ENCODE measurements around the gene SBF2.
A peak's percentile ranks its signal among the peaks of the same experiment; 100 is the strongest.
"Not testable (repeated sequence)": the region's sequence is repeated elsewhere in the genome, so short reads cannot be mapped to it uniquely, and the experiment has no call there.

SBF2 gene

DNA sequence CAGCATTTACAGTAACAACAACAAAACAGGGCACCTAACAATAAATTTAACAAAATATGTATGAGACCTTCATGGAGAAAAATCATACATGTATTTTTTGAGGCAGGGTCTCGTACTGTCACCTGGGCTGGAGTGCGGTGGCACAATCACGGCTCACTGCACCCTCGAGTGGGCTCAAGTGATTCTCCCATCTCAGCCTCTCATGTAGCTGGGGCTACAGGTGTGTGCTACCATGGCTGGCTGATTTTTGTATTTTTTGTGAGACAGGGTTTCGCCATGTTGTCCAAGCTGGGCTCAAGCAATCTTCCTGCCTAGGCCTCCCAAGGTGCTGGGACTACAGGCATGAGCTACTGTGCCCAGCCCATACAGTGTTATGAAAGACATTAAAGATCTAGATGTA, 352.0 kb downstream of the SBF2 start:
- peak; percentile 3 for DNase-seq

DNA sequence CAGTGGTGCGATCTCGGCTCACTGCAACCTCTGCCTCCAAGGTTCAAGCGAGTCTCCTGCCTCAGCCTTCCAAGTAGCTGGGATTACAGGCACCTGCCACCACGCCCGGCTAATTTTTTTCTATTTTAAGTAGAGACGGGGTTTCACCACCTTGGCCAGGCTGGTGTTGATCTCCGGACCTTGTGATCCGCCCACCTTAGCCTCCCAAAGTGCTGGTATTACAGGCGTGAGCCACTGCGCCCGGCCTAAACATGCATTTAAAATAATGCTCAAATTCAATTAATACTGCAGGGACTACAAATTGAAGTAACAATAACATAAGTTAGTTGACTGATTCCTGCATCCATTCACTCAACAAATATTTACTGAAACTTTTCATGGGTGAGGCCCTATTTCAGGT, 354.9 kb downstream of the SBF2 start:
- DNase-seq = not testable (repeated sequence)

DNA sequence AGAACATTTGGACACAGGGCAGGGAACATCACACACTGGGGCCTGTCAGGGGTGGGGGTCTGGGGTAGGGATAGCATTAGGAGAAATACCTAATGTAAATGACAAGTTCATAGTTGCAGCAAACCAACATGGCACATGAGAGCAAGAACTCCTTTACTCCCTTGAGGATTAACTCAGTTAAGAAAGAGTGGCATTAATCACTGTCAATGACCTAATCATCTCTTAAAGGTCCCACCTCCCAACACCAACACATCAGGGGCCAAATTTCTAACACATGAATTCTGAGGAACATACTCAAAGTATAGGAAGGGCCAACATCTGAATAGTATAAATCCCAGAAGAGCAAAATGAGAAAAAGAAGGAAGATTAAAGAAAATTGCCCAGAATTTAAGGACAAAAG, 357.3 kb downstream of the SBF2 start:
- no peak for DNase-seq

DNA sequence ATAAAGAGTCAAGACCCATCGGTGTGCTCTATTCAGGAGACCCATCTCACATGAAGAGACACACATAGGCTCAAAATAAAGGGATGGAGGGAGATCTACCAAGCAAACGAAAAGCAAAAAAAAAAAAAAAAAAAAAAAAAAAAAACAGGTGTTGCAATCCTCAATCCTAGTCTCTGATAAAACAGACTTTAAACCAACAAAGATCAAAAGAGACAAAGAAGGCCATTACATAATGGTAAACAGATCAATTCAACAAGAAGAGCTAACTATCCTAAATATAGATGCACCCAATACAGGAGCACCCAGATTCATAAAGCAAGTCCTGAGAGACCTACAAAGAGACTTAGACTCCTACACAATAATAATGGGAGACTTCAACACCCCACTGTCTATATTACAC, 361.2 kb downstream of the SBF2 start:
- not testable (repeated sequence) for DNase-seq

DNA sequence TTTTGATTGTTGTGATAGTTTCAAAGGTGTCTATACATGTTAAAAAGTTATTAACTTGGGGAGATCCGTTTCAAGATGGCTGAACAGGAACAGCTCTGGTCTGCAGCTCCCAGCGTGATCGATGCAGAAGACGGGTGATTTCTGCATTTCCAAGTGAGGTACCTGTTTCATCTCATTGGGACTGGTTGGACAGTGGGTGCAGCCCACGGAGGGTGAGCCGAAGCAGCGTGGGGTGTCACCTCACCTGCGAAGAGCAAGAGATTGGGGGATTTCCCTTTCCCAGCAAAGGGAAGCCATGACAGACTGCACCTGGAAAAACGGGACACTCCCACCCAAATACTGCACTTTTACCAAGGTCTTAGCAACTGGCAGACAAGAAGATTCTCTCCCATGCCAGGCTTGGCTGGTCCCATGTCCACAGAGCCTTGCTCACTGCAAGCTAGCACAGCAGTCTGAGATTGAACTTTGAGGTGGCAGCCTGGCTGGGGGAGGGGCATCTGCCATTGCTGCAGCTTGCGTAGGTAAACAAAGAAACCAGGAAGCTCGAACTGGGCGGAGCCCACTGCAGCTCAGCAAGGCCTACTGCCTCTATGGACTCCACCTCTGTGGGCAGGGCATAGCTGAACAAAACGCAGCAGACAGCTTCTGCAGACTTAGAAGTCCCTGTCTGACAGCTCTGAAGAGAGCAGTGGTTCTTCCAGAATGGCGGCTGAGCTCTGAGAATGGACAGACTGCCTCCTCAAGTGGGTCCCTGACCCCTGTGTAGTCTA, 363.3 kb downstream of the SBF2 start:
- not testable (repeated sequence) for DNase-seq

DNA sequence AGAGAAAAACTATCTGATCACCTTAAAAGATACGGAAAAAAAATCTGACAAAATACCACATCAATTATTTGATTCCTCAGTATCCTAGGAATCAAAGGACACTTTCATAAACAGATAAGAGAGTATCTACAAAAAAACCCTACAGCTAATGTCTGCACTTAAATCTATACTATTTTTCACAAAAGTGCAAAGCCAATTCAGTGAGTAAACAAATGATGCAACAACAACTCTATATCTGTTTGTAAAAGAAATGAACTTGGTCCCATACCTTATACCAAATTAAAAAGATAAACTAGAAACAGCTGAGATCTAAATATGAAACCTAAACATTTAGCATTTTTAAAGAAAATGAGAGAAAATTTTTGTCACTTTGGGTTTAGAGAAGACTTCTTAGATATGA, 366.3 kb downstream of the SBF2 start:
- no peak for DNase-seq

DNA sequence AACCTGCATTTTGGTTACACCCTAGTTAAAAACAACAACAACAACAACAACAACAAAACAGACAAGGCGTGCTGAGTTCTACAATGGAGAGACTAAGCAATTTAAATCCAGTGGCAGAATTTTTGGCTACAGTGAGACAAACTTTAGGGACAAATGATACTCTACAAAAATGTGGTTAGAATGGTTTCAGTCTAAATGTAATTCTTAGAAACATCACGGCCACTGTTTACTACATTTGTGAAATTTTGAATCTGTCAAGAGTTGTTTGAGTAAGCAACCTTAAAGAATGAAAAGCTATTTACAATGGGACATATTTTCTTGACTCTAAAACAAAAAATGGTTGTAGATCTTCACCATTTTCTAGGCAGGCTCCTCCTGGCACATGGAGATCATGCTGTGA, 370.7 kb downstream of the SBF2 start:
- DNase-seq = no peak

DNA sequence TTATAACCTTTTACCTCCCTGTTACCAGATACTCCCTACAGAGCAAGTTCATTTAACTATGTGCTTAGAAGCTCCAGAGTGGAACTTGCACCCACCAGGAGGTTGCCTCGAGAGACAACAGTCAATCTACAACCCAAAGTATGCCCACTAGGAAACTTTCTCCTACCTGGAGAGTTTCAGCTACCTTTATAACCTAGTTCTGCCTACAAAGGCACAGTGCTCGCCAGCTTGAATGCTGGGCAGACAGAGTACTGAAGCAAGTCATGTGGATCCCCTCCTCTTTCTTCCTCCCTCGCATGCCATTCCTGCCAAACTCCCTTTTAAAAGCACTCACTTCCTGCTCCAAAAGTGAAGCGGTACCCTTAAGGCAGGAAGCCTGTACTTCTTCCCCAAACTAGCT, 371.2 kb downstream of the SBF2 start:
- DNase-seq = no peak

DNA sequence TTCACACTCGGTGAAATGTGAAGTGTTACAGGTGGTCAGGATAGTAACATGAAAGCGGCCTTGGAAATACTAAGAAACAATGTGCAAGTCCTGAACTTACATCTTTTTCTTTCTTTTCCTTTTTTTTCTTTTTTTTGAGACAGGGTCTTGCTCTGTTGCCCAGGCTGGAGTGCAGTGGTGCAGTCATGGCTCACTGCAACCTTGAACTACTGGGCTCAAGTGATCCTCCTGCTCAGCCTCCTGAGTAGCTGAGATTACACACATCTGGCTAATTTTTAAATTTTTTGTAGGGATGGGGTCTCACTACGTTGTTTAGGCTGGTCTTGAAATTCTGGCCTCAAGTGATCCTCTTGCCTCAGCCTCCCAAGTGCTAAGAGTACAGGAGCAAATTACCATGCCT, 377.5 kb downstream of the SBF2 start:
- no peak for DNase-seq

DNA sequence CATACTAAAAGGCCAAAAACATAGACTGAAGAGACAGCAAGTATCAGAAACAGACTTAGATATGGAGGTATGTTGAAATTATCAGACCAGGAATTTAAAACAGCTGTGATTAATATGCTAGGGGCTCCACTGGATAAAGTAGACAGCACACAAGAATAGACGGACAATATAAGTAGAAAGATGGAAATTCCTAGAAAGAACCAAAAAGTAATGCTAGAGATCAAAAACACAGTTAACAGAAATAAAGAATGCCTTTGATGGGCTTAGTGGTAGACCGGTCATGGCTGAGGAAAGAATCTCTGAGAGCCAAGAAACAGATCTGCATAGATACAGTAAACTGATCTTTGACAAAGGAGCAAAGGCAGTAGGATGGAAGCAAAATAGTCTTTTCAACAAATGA, 380.0 kb downstream of the SBF2 start:
- no peak for DNase-seq

DNA sequence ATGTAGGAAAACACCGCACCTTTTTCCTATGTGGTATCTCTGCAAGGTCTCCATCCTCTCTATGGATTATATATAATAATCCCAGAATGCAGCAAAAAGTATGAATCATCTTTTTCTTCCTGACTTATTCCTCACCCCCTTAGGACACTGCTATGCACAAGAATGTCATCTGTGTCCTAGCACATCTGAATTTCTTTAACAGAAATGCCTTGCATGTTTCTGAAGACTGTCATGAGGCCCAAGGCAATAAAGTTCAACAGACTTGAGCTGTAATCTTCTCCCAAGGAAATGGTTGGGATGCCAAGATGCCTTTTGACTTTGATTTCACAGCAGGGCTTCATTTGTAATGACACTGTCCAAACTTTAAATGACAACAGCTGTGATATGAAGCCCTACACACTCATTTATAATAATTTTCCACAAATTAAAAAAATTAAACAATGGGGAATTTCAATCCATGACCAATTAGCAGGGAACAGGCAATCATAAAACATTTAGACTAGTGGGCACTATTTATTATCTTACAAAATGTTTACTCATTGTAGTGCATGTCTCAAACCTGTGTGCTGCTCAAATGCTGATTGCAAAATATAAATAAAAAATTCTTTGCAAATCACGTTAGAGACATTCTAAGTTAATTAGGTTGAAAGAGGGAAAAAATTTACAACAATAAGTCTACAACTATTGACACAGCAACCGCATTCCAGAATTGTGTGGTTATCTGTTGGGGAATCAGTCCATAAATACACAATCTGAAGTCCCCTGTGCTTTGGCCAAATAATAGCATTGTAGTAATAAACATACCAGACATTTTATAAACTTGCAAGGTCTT, 387.8 kb downstream of the SBF2 start:
- DNase-seq = no peak

DNA sequence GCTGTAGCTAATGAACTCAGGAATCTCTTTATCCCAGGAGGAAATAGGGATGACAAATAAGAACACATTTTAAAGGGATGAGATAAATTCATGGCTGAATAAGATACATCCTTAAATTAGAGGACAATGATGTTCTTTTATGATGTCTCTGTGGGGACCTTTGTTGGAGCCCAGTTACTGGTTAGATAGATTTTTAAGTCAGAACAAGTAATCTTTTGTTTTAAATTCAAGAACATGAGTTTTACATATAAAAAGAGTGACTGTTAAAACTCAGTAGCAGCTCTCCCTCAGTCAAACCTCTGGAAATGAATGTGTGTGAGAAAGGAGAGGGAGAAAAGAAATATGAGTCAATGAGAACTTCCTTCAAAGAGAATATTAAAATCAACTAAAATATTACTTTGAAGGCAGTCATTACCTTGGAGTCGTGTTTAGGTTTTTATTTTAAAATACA, 388.5 kb downstream of the SBF2 start:
- DNase-seq = no peak

DNA sequence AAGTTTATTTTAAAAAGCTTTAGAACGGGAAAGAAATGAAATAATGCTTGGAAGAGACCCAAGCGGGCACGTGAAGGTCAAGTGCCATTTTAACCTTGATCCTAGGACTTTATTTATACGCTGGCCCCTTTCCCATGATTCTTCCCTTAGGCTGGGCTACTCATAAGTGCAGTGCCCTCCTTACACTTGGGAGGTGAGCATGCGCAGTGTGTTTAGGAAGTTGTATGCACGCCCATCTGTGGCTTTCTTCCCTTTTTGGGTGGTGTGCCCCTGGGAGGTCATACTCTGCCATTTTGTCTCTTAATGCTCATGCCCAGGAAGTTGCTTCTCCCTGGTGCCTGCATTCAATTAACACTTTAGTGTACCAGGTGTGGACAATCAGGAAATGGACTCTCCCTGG, 390.4 kb downstream of the SBF2 start:
- DNase-seq = no peak

DNA sequence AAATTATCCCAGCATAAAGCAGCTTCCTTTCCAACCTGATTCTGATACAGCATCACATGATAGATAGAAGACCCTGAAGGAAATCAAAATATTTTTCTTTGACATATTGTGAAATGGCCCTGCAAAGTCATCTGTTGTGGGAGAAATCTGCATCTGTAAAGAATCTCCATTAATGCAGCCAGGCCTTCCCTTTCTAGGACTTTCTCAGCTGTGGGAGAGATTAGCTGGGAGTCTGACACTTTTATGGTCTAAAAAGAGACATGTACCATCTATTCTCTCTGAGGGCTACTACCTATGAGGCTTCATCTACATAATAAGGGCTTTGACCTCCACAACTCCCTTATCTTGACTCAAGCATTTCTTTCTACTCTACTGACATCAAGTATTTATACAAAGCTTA, 392.1 kb downstream of the SBF2 start:
- DNase-seq = no peak

DNA sequence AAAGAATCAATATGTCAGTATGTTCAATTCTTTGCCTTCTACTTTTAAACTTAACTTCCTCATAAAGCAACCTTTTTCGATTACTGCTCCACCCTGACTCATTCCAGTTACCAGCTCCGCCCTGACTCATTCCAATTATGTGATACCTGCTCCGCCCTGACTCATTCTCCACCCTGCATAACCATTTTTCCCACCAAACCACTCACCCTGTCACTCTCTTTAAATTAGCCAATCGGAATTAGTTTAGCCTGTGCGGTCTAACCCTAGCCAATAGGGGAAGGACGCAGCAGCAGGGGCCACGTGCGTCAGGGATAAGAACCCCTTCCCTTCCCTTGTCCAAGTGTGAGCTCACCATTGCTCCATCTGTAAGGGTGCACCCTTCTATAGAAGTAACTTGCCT, 393.8 kb downstream of the SBF2 start:
- not testable (repeated sequence) for DNase-seq

DNA sequence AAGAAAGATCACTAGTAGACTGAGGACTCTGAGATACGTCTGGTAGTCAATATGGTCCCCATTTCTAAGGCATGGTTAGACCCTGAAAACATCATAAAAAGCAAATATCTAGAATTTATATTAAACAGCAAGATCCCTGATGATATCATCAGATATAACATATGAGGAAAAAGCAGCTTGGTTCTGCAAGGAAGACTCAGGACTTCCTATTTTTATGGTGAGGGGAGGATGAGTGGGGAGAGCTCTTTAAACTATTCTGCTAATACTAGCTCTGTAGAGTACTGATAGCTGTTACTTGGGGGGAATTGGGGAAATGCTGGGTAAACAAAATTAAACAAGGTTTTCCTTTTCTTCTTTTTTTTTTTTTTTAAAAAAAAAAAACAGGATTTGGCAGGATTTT, 394.3 kb downstream of the SBF2 start:
- DNase-seq = no peak

DNA sequence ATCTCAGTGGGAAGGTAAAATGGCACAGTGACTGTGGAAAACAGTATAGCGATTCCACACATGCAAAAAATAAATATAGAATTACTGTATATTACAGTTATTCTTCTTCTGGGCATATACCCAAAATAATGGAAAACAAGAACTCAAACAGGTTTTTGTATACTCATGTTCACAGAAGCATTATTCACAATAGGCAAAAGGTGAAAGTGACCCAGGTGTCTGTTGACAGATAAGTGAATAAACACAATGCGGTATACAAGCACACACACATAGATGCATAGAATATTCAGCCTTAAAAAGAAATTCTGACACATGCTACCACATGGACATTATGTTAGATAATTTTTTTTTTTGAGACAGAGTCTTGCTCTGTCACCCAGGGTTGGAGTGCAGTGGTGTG, 397.1 kb downstream of the SBF2 start:
- DNase-seq = no peak

DNA sequence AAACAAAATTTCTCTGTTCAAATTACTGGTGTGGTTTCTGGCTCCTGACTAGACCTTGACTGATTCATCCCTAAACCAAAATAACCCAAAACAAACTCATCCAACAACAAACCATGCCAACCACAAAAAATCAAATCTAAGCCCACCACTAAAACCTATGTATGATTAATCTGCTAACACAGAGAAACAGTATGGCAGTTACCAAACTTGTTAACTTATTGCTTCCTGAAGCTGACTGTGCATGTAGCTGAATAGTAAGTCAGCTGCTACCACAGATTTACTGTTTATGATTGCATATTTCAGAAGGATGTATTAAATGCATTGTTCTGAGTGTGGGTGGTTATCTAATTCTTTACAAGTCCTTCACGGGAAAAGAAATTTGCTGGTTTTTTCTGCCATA, 399.0 kb downstream of the SBF2 start:
- no peak for DNase-seq

DNA sequence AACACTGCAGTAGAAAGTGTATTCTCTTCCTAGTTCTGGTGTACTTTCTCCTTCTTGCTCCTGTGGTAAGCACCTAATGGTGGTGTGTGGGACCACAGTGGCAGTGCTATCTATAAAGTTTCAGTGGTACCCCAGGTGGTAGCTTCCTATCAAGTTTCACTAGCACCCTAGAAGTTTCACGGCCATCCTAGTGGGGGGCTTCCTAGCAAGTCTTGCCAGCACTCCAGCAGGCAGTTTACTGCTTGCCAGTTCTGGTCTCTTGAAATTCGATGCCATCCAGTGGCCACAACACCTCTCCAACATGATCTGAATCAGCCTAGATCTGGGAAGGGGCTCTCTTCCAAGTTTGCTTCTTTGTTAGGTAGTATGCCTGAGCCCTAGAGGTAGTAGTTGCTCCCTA, 400.5 kb downstream of the SBF2 start:
- DNase-seq = no peak

DNA sequence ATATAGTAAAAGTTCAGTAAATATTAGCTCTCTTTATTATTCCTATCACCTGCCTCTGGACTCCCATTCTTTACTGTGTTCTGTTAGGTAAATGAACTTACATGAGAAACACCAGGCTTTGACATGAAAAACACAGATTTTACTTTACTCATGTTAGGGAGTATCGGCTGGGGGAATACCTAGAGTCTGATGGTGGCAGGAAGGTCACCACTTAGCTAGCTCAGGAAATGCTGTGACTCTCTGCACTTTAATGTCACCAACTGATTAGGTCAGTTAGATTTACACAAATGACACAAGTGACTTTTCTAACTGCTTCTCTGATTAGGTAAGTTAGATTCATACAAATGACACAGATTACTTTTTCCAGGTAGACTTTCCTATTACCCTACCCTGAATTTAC, 405.1 kb downstream of the SBF2 start:
- DNase-seq = no peak

DNA sequence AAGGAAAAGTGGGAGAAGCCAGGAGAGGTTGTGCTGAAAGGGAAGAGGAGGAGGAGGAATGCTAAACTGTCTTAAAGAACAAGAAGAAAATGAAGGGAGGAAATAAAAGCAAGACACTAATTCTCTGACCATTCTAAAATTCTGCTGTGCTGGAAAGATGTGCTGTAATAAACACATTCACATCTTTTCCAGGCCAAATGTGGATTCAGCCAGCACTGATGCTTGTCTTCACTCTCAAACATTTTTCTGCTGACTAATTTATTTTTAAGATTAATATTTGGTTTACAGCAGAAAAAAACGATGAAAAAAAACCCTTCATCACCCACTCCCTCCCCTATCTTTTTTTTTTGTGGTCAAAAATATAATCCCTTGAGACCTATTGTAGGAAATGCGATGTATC, 406.5 kb downstream of the SBF2 start:
- DNase-seq = no peak

DNA sequence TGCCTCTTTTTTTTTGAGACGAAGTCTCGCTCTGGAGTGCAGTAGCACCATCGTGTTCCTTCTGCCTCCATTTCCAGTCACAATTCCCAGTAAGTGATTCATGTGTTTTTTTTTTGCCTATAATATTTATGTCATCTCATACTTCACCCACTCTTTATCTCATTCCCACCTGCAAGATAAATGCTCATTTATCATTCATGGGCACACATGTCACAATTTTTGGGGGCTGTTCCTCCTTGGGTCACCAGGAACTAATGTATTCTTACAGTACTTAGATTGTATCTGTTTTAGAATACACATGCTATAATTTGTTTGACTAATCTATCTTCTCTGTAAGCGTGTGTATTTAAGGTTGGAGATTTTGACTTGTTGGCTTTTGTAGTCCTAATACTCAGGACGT, 407.4 kb downstream of the SBF2 start:
- DNase-seq = no peak

DNA sequence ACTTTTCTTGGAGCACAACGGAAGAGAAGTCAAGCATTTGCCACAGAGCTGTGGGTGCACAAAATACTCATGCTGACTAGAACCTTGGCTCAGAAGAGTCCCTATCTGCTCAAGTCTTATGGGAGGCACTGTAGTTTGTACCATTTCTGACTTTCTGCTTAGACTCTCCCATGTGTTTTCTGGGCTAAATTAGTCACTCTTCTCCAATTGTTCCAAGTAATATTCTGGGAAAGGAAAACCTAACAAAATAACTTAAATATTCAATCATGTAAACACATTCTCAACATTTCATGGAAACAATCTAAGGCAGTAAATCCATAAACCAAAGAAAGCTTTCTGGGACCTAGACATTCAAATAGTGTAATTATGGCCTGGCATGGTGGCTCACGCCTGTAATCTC, 409.4 kb downstream of the SBF2 start:
- DNase-seq = no peak

DNA sequence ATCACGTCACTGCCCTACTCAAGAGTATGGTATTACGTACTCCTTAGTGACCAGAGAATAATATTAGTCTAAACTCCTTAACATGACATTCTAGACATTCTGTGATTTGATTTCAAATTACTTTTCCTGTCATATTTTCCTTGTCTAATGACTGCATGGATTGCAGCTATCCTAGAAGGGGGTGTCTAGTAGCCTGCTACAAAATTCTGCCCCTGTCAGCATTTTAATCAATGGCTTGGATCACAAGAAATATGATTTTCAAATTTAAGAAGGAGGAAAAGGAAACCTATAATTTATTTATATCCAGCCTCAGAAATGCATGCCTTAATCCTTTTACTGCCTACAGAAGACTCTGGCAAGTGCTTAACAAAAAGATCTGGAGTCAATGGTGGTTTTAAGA, 413.4 kb downstream of the SBF2 start:
- DNase-seq = no peak

DNA sequence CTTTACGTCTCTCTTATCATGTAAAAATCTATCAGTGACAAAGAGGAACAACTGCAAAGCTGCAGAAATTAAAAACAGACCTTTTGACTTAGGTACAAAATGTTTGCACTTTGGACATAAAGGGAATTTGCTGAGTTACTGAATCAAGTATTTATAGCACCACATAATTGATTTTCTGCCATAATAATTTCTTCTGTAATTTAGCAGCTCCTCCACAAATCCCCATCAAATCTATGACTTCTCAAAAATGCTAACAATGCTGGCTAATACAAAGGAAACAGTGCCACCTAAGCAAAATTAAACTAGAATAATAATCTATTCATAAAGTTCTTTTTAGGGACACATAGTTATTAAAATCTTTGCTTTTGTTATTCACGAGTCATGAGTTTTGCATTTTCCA, 415.1 kb downstream of the SBF2 start:
- DNase-seq = no peak

Data from NCI-H2029 treated with DMSO at 0.1 percent for 48 hours (cell line).